HEK293 (cell line): ENCODE data around the gene RBM20.

Source experiments
- RBAK ChIP-seq: fragments of 450-650 bp; formaldehyde crosslinking; IDR thresholded peaks from 2 replicates; pipeline ENCODE4 v1.5.1; 2016; ENCODE audit warnings: missing biosample characterization, missing genetic modification characterization
- ZNF302 ChIP-seq: fragments of 450-650 bp; formaldehyde crosslinking; IDR thresholded peaks from 2 replicates; pipeline ENCODE4 v1.5.1; 2016; ENCODE audit warnings: missing biosample characterization, missing genetic modification characterization, low read depth
- ZNF660 ChIP-seq: fragments of 450-650 bp; IDR thresholded peaks from 2 replicates; pipeline ENCODE4 v1.5.1; 2018; ENCODE audit warnings: missing biosample characterization, mild to moderate bottlenecking, missing genetic modification characterization
- ZNF670 ChIP-seq: fragments of 450-650 bp; formaldehyde crosslinking; IDR thresholded peaks from 2 replicates; pipeline ENCODE4 v1.5.1; 2016; ENCODE audit warnings: missing biosample characterization, missing genetic modification characterization, low read depth
- ZNF707 ChIP-seq: fragments of 450-650 bp; formaldehyde crosslinking; IDR thresholded peaks from 2 replicates; pipeline ENCODE4 v1.5.1; 2016; ENCODE audit warnings: missing biosample characterization, missing genetic modification characterization
- ZNF792 ChIP-seq: fragments of 450-650 bp; formaldehyde crosslinking; IDR thresholded peaks from 2 replicates; pipeline ENCODE4 v1.5.1; 2016; ENCODE audit warnings: missing biosample characterization, missing genetic modification characterization

GRCh38 chr10:110793886-110794285 lies 149.8 kb downstream of the RBM20 start:
- TF ChIP-seq ZNF660 (tag by site-specific recombination) (no peak), ZNF792 (no peak), ZNF670 (tag by site-specific recombination) (no peak), RBAK (no peak), ZNF707 (tag by site-specific recombination) (no peak), ZNF302 (no peak)
